ENCODE measurements around the gene RPS6KA2.

The RPS6KA2 gene

DNA sequence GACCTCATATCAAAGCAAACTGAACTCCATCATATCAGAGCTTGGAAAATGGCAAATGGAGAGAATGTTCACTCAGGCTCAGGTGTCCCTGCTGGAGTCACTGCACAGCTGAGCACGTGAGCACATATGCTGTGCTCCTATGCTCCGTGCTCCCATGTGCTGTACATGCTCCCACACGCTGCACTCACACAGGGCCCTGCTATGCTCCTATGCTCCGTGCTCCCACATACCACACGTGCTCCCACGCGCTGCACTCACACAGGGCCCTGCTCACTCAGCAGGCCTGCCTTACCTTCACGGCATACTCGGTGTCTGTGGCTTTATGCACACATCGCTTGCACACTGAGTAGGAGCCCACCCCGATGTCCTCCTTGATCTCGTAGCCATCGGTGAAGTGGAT is 178.6 kb downstream of the RPS6KA2 start:
- no peak for DNase-seq (ENCODE audit: low read depth)

- DNase-seq (ENCODE audit: low read depth), result no peak
These were observed 180.4 kb downstream of the RPS6KA2 start for GRCh38 chr6:166446567-166447065.

DNA sequence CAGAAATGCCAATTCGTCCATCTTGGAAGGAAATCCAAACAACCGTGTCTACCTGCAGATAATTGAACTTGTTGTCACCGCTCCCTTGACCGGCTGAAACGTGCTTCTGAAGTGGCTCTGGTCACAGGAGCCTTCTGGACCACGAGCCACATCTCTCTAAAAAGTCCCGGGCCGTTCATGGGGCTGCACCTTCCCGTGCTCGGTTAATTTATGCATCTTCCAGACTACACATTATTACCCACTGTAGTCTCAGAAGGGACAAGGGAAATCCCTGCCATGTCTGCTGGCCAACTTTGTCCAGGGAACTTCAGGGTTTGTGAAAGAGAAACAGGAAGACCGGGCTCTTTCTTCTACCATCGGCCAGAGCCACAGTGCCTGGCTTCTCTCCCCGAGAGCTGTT is 180.9 kb downstream of the RPS6KA2 start:
- no peak for DNase-seq (ENCODE audit: low read depth)

DNA sequence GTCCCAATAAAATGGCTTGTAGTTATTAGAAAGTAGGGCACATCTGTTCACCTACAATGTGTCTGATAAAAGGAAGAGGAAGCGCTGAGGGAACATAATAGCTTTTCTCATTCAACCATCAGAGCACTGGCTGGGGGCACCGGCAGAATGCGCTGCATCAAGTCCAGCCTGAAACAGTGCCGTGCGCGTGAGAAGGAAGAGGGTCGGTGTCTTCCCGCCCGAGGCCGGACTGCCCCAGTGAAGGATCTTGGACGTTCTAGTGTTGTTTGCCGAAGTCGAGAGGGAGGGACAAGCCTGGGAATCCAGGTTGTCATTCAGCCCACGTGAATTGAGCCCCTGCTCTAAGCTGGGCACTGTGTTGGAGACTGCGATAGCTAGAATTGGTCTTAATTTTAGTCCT is 182.6 kb downstream of the RPS6KA2 start:
- no peak for DNase-seq (ENCODE audit: low read depth)

DNA sequence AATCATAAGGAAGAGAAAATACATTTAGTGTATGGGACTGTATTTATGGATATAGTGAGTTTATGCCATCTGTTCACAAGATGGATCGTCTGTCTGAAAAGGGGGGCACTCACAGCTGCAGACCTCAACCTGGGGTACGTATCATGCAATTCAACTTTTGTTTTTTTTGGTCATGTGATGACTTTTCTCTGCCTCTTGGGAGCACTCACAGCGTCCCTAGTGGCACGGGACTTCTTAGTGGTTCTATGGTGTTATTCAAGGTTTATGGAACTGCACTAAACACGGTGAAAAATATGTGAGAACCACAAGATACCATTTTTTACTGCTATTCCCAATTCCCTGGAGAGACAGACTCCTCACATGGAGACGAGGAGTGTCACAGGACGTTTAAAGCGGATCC is 183.9 kb downstream of the RPS6KA2 start:
- no peak for DNase-seq (ENCODE audit: low read depth)

DNA sequence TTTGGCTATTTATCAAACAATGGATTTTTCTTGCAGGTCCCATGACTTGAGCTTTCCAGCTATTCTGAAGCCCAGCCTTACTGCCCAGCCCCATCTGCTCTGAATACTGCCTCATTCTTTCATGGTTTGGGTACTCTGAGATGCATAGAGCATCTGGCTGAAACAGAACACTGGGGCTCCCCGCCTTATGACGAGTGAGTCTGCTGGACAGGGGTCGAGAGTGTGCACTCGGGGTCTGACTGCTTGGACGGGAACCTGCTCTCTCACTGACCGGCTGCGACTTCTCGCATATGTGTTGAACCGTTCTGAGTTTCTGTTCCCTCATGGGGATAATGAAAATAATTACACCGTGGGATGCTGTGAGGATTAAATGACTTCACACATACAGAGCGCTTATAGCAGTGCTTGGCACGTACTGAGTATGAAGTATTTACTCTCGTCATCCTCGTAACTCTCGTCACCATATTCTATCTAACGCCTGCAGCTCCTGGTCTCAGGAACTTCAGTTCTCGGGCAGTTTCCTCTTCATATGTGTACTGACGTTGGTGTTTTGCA is 184.8 kb downstream of the RPS6KA2 start:
- no peak for DNase-seq (ENCODE audit: low read depth)

GRCh38 chr6:166441325-166442078 is 185.5 kb downstream of the RPS6KA2 start:
- no peak for DNase-seq (ENCODE audit: low read depth)

- DNase-seq (ENCODE audit: low read depth), result no peak
These were observed 186.3 kb downstream of the RPS6KA2 start for GRCh38 chr6:166440729-166441128.

DNA sequence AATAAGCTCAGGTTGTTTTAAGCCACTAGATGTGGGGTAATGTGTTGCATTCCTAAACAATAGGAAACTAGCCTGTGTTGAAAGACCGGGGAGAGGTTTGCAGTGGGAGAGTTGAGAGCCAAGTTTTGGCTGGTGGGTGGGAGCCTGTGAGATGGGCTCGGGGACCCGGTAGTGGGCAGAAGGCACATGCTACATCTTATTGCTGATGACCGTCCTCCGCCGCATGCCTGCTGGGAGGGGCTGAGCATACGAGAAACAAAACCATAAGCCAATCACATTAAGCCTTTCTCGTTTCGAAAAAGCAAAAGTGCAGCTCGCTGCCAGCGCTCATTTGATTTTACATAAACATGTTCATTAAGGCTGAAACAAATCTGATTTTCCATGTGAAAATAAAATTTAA is 186.9 kb downstream of the RPS6KA2 start:
- no peak for DNase-seq (ENCODE audit: low read depth)

DNA sequence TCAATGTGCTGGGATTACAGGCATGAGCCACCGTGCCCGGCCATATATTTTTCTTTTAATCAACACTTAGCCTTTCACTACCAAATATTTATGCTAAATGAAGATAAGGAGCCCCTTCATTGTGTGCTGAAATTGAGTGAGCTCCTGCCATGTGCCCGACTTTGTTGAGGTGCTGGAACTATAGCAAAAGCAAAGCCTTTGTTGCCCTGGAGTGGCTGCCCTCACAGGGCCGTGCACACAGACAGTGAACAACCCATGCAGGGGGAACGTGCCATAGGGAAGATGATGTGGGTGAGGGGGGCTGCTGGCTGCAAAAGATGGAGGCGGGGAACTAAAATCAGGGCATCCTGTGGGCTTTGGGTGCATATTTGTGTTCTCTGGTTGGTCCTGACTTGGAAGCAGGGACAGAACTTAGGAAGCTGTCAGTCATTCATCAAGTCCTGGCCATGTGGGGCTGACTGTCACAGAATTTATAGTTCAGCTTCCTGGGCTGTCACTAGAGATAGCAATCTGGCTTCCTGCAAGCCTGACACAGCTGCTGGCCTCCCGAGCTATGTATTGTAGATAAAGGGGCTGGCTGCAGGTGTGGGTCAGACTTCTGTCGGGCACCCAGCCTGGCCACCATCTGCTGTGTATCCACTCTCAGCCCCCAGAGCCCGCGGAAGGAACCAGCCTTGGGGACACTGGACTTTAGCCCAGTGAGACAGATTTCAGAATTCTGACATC is 187.5 kb downstream of the RPS6KA2 start:
- DNase-seq (ENCODE audit: low read depth), result no peak

DNA sequence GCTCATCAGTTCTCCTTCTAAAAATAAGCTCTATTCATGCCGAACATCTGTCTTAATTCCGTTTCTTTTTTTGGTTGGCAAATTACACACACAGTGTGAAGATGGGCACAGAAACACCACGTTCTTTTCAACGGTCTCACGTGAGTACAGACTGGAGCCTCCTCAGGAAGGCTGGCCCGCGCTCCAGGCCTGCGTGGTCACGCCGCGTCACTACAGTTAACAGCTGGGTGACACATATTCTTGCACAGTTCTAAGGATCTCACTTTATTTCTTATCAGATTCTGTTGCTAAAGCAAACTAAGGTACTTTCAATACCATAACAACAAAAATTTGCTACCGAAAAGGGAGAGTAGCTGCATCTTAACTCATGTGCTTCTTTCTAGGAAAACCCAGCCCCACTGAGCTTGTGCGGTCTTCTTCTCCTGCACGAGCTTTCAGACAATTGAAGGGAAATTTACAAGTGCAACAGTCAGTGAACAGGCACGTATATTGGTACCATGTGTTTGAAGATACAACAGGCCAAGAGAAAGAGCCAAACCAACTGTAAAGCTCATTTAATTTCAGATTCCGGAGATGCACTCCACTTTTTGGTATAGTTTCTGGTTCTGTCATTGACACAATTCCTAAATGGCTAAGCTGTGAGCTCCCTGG is 188.7 kb downstream of the RPS6KA2 start:
- no peak for DNase-seq (ENCODE audit: low read depth)

DNA sequence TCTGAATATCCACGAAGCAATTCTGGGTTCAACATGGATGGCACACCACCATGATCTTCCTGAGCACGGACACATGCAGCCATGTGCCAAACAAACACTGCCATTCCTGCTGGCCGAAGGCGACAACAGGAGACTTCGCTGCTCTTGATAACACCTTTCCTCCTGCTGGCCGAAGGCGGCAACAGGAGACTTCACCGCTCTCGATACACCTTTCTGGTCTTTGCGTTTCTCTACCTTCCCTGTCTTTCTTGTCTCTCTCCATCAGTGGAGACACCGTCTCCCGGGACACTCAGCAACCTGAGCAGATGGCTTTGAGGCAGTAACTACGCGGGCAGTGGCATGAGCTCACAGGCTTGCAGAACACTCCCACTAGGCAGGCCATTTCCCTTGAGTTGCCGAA is 189.4 kb downstream of the RPS6KA2 start:
- DNase-seq (ENCODE audit: low read depth), result no peak

DNA sequence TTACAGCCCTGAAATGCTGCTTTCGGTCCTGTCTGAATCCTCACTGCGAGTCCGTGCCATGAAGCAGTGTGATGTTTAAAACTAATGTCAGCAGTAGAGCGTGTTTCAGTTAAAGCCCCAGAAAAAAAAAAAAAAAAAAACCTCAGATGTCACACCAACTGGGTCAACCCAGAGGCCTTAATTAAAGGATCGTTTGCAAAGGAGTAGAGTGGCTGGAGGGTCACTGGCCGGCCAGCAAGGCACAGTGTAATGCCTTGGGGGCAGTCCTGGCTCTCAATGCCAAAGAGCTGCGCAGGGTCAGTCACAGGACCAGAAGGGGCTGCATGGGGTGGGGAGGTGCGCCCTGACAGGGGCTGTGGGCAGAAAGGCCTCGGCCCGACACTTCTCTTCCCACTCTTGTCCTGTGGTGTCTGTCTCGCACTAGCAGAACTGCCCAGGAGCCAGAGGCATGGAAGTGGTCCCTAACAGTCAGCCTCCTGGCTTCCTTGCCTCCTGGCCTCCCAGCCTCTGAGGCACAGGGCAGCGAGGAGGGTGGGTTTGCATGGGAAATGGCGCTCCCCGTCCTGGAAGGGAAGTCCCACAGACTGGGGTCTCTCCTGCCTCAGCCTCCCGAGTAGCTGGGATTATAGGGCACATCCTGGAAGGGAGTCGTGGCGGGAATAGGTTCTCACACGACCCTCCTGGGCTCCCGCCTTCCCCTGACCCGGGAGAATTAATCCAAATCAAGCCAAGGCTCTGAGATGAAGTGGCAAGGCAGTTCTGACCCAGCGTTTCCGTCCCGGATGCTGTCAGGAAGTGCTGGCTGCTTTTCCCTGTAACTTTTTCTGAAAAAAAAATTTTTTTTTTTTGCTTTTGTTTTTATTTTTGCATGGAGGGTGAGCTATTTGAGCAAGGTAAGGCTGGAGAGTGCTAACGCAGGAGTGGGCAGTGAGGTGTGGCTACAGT is 190.6 kb downstream of the RPS6KA2 start:
- no peak for DNase-seq (ENCODE audit: low read depth)

DNA sequence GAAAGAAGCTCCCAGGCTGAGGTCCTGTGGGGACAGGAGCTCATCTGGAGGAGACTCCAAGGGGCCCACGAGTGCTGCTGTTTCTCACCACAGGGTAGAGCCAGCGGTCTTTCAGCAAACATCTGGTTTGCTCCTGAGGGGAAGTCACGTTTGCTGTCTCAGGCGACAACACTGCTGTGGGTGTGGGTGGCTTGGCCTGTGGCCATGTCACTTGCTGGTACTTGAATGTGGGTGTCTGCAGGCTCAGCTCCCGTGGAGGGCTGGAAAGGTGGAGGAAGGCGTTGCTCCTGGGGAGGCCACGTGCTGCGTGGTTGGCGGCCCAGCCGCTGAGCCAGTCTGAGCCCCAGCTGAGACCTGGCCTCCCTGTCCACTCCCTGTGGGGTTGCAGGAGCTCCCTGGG is 191.5 kb downstream of the RPS6KA2 start:
- DNase-seq (ENCODE audit: low read depth), result no peak

- DNase-seq (ENCODE audit: low read depth), result no peak
These were observed 192.7 kb downstream of the RPS6KA2 start for GRCh38 chr6:166434336-166434735.

- no peak for DNase-seq (ENCODE audit: low read depth)
These were observed 194.0 kb downstream of the RPS6KA2 start for GRCh38 chr6:166433096-166433495.

DNA sequence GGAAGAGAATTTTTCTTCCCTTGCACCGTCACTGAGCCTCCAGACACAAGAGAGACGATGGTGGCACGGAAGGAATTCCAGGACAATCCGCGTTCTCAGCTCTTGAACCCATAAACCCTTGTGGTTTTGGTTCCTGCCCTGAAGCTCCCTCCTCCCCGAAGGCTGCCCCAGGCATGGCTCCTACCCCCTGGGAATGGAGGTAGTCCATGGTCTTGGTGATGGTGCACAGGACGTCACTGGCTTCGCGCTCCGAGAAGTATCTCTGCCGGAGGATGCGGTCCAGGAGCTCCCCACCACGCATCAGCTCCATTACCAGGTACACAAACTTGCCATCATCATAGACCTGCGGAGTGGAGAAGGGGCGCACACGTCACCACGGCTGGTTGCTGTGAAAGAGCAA is 196.8 kb downstream of the RPS6KA2 start:
- DNase-seq (ENCODE audit: low read depth), result no peak

DNA sequence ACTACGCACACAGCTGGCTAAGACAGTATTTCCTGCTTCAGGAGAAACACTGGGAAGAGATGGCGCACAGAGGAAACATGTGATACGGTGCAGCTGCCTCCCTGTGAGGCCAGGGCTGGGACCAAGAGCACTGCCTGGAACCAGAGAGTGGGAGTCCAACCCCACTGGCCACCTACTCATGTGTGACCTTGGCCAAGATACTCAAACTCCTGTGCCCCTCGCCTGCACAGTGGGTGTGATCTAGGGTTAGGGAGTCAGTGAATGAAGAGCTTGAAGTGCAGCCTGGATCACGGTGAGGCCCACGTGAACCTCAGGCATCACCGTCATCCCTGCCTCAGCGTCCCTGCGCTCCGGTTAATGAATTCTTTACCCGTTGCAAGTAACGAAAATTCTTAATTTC is 202.6 kb downstream of the RPS6KA2 start:
- no peak for DNase-seq (ENCODE audit: low read depth)

GRCh38 chr6:166423781-166424180 is 203.3 kb downstream of the RPS6KA2 start:
- no peak for DNase-seq (ENCODE audit: low read depth)

GRCh38 chr6:166423051-166423745 is 203.9 kb downstream of the RPS6KA2 start:
- no peak for DNase-seq (ENCODE audit: low read depth)

Measured in T-helper 22 cell (primary cell).